Activated T-cell treated with anti-CD3 and anti-CD28 coated beads for 1 hour (primary cell): ENCODE results near the gene AKT3.
A peak's percentile ranks its signal among the peaks of the same experiment; 100 is the strongest.

Experiments used
- DNase-seq: peaks from one replicate; pipeline ENCODE4 v3.0.0-alpha.2; 2020; ENCODE audit warnings: low read depth

AKT3 gene

DNA sequence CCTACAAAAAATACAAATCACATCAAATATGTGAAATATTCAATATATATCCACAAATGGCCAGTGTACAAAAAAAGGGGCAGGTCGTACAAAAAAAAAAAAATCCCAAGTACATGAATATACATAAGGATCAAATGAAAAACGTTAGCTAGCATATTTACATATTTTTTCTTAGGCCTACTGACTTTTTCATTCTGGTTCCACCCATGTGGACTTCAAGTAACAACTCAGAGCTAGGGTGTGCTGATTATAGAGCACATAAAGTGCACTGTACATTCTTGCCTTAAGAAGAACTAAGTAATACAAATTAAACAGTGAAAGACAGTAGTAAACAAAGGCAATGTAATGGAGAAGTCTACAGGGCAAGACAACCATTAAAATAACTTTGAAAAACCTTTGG lies 297.0 kb downstream of the AKT3 start:
- no peak for DNase-seq

DNA sequence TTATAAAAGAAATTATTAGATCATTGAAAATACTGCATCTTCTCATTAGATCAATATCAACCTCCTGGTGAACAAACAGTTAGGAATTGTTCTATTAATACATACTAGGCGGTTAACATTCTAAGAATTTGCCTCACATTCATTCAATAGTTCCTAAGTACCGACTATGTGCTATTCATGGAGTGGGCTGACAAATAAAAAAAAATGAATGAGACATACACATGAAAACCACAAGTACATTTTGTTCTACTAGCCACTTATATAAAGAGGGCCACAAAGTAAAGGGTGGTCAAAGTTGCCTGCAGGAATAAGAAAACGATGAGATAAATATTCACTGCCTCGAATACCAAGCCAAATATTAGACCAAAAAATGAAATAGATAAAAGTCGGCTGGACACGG lies 299.8 kb downstream of the AKT3 start:
- DNase-seq = no peak

DNA sequence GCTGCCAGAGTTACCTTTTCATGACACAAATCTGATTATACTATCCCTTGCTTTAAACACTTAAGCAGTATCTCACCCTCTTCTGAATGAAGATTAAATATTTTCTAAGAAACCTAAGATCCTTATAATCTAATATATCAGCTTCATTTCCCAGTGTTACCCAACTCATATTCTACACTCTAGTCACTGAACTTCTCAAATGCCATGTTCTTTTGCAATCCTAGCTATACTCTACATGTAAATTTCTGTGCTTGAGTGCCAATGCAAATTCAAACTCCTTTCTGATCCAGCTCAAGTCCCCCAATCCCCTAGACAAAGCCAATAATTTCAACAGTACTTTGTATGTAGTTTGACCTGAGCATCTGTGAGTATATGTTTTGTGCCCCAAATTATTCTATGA lies 300.3 kb downstream of the AKT3 start:
- DNase-seq = no peak

DNA sequence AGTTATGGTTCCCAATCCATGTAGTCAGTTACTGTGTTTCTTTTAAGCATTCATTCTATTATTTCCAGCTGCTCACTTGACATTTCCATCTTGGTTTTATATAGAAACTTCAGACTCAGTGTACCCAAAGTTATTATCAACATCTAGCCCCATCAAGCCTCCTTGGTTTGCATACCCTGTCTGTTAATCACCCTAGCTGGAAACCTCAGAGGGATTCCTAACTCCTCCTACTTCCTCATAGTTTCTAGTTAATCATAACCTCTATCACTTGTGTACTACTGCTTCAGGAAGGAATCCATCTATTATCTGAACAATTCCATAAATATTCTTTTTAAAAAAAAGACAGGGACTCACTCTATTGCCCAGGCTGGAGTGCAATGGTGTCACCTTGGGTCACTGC lies 300.9 kb downstream of the AKT3 start:
- DNase-seq = no peak

DNA sequence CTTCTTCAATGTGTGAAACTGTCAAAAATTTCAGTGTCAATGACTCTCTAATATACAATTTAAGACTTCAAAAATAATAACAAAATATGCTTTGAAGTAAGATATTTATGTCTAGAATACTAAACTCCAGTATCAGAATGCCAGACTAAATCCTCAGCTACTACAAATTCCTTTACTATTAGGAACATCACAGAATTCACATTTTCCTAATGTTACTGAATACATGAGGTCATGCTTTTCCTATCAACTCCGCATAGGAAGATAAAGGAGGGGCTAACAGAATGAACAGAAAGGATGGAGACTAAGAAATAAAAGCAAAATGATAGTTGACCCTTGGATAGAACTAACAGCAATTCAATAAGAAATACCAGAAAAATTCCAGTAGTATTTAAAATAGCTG lies 301.5 kb downstream of the AKT3 start:
- DNase-seq = no peak

DNA sequence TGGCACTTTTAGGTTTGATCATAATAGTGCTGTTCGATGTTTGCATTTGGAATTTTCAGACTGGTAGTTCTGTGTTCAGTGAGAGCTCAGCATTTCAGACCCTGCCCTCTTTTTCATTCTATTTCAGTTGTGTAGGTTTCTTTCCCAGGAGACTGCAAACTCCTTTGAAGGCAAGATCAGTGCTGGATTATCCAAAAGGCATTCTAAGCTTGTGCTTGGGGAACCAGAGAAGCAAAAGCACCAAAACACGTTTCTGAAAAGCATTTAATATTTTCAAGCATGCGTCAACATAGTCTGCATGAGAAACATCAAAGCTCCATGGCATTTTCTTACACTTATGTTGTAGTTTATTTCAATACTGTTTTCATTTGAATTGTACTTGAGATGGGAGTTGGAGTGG lies 302.2 kb downstream of the AKT3 start:
- no peak for DNase-seq

DNA sequence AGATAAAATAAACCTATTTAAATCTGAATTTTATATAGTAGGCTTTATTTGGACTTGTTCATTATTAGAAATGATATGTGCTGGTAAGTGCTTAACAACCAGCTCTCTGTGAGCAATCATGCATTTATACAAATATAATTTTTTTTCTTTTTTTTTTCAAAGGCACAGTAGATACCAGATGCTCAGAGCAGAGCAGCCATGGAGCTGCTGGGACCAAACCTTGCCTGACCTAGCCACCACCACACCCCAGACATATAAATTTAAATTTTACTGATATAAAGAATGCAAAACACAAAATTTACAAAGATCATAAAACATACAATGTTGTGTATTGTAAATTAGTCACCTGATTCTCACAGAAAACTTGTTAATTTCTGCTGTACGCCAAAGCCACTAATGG lies 303.6 kb downstream of the AKT3 start:
- no peak for DNase-seq

DNA sequence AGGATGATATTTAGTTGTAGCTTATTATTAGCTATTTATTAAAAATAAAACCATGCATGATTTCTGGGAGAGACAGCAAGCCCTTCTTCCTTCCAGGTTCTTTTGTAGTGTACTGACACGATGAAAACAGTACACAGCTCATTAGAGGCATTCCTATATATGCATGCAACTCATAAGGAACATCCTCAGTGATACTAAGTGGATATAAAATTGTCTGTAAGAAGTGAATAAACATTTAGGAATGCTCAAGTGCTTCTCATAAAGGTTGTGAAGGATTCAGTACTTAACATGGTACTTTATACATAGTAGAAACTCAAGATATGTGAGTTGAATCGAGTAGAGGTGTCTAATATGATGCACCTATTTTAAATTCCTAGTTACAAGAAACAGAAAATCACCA lies 306.5 kb downstream of the AKT3 start:
- DNase-seq = no peak

DNA sequence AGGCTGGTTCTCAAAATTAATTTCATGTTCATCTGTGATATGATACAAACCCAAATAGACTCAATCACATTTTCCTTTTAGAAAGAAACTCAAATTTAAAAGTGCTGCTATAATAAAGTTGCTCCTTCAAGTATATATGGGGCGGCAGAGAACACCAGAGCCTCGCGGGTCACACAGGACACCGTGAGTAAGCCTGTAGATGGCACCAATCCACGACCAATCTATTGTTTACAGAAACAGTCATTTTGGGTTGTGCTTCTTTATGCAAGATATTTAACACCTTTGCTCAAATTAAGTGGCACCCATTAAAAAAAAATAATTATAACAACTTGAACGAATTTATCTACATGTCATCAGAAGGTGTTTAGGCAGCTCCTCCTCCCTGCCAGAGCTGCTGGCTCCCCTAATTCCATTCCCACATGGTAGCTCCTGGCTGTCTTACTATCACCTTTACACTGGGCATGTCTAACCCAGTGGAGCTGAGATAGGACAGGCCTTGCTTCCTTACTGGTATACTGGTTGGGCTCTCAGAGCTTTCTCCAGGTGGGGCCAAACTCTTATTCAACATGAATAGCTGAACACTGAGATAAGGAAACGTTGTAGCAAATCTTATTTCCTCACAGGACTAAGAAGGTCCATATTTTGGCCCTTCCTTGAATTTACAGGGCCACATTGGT lies 307.2 kb downstream of the AKT3 start:
- DNase-seq = no peak

DNA sequence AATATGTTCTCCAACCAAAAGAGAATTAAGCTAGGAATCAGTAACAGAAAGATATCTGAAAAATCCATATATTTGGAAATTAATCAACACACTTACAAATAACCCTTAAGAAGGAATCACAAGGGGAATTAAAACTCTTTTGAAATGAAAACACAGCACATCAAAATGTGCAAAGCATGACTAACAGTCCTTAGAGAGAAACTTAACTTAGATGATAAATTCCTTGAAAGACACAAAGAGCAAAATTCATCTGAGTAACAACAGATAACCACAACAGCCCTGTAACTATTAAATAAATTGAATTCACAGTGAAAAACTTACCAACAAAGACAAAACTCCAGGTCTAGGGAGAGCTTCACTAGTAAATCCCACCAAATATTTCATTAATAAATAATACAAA lies 310.4 kb downstream of the AKT3 start:
- no peak for DNase-seq

DNA sequence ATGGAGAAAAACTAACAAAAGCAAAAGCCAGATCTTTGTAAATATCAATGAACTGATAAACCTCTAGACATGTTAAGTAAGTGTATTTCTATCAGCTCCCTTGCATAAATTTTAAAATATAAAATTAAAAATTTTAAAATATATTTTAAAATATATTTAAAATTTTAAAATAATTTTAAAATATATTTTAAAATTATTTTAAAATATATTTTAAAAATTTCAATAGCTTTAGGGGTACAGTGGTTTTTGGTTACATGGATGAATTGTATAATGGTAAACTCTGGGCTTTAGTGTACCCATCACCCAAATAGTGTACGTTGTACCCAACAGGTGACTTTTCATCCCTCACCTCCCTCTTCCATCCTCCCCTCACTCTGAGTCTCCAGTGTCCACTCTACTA lies 315.0 kb downstream of the AKT3 start:
- no peak for DNase-seq

DNA sequence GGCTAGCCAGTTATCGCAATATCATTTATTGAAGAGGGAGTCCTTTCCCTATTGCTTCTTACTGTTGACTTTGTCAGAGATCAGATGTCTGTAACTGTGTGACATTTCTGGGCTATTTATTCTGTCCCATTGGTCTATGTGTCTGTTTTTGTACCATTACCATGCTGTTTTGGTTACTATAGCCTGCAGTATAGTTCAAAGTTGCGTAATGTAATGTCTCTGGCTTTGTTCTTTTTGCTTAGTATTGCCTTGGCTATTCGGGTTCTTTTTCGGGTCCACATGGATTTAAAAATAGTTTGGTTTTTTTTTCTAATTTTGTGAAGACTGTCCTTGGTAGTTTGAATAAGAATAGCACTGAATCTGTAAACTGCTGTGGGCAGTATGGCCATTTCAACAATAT lies 320.5 kb downstream of the AKT3 start:
- no peak for DNase-seq

DNA sequence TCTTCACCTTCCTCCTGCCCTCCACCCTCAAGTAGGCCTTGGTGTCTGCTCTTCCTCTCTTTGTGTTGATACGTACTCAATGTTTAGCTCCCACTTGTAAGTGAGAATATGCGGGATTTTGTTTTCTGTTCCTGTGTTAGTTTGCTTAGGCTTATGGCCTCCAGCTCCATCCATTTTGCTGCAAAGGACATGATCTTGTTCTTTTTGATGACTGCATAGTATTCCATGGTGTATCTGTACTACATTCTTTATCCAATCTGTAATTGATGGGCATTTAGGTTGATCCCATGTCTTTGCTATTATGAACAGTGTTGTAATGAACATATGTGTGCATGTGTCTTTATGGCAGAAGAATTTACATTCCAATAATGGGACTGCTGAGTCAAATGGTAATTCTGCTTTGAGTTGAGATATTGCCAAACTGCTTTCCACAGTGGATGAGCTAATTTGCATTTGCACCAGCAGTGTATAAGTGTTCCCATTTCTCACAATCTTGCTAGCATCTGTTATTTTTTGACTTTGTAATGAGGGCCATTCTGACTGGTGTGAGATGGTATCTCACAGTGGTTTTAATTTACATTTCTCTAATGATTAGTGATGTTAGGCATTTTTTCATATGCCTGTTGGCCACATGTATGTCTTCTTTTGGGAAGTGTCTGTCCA lies 321.5 kb downstream of the AKT3 start:
- DNase-seq = no peak

DNA sequence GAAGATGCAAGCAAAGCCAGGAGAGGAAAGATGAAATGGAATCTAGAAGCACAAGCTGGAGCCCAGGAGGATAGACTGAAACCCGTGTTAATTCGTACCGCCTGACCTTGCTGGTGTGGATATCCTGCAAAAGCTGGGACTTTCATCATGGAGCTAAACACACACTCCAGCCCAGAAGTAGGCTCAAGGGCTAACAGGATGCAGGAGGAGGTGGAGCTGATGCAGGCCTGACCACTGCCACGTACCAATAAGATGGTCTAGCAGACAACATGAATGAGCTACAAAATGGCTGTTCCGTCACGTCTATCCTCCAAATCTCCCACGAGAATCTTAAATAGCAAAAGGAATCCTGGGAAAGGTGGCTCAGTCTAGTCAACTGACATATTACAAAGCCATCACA lies 323.9 kb downstream of the AKT3 start:
- DNase-seq = no peak

DNA sequence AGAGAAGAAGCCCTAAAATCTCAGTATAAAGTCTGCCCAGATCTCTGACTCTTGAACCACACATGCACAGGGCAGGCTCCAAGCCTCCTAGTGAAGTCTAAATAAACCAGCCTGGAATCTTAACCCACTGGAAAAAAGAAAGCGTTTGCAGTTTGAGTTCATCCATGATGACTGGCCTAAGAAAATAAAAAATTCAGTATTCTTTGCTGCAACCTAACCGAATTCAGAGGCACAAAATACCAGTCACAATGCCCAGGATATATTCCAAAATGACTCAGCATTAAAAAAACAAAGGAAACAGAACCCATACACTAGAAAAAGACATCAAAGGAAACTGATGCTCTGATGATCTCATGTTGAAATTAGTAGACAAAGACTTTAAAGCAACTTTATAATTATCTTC lies 325.0 kb downstream of the AKT3 start:
- no peak for DNase-seq

DNA sequence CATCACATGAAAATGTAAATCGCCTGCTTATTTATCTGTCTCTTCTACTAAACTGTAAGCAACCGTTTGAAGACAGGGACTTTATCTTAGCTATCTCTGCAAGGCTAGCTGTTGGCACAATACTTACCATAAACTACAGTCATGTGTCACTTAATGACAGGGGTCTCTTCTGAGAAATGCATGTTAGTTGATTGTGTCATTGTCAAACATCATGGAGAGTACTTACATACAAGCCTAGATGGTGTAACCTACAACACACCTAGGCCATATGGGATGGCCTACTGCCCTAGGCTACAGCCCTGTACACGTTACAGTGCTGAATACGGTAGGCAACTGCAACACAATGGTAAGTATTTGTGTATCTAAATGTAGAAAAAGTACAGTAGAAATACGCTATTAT lies 326.3 kb downstream of the AKT3 start:
- no peak for DNase-seq

DNA sequence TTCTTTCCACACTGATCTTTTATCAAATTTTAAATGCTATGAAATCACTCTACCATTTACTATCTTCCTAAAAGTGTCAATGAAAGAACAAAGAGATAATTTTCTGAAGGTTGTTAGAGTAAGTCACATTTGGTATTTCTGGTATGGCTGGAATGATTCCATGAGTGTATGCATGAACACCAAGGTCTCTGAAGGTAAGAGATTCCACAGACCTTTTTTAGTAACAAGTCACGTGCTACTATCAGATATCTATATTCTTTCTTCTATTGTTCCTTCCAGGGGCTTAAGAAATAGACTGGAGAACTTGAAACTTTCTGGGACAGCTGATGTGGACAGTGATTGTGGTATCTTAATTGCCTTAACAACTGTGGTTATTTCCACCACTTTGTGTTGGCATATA lies 329.2 kb downstream of the AKT3 start:
- no peak for DNase-seq

DNA sequence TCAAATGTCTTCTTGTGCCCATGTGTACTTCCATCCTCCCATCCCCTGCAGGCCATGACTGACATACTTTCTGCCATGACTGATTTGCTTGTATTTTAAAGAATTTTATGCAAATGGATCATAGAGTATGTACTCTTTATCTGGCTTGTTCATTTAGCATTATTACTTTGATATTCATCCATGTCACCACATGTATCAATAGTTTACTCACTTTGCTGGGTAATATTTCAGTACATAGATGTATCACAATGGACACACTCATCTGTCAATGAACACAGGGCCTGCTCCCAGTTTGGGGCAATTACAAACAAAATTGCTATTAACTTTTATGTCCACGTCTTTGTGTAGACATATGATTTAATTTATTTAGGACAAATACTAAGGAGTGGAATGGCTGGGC lies 335.1 kb downstream of the AKT3 start:
- DNase-seq = no peak

DNA sequence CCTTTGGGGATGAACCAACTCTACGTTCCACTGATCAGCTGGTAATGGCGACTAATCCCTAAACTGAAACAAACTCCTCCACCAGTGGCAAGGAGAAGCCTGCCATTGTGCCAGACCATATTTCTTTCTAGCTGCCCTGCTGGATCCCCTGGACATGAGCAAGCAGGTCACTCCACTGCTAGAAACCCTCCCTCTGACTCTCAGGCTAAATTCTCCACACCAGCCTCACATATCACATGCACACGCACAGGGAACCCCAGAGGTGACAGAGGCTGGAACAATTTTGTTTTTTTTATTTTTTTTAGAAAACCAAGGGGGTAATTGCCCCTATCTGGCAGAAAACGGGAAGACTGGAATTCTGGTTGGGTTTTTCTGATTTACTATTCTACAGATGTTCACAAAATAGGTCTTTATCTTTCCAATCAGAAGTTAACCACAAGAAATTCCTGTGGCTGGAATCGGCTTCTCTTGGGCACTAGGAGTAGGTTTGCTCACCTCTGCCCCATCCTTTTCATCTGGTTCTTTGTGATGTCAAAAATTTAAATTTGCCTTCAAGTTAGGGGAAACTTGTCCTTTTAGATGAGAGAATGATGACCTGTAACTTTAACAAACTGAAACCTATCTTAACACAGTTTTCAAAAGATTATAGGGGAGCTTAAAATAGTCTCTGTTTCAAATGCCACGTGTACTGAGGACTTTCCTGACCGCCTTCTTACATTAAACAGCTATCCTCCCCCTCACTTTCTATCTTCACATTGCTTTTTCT lies 336.1 kb downstream of the AKT3 start:
- DNase-seq = no peak

DNA sequence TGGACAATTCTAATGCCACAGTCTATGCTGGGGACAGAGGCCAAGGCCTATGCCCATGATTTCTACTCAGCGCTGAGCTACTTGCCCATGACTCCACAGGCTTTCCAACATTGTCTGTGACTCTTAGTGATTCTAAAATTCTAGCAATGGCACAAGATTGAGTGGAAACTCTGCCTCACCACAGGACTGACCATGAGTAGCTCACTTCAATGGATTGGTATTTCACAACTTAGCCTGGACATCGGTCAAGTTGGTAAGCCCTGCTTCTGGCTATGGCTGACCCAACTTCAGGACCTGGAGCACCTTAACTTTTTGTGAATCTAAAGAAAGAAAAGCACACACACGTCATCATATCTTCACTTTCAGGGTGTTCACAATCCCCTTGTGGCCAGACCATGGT lies 339.1 kb downstream of the AKT3 start:
- DNase-seq = no peak

DNA sequence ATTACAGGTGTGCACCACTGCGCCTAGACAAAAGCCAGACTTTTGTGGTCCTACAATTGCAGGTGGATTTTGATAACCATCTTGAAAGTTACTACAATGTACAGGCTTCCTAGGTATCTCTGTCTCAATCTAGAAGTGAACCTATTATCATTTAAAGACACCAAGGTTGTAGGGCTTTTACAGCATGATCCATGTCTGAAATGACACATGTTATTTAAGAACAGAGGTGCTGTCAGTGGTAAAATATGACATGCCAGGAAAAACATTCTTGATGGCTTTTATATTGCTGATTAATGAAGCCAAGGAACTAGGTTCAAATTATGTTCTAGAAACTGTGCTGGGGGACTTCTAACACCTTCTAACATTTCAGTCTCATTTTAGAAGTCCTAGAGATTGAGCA lies 341.1 kb downstream of the AKT3 start:
- no peak for DNase-seq

DNA sequence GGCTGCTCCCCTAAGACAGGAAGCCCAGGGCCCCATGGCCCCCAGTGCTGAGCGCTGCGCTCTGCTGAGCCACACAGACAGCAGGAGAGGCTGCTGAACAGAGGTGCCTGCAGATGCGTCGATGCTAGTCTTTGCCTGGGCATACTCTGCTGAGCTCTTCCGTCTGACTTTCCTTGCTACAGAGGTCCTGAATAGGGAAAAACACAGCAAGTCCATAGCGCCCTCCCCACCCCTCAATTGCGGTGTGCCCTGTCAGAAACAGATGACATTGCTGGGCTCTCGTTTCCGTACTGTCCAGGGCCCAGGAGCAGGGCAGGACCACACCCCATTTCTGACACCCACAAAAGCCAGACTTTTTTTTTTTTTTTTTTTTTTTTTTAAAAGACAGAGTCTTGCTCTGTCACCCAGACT lies 341.7 kb downstream of the AKT3 start:
- peak; percentile 14 for DNase-seq

DNA sequence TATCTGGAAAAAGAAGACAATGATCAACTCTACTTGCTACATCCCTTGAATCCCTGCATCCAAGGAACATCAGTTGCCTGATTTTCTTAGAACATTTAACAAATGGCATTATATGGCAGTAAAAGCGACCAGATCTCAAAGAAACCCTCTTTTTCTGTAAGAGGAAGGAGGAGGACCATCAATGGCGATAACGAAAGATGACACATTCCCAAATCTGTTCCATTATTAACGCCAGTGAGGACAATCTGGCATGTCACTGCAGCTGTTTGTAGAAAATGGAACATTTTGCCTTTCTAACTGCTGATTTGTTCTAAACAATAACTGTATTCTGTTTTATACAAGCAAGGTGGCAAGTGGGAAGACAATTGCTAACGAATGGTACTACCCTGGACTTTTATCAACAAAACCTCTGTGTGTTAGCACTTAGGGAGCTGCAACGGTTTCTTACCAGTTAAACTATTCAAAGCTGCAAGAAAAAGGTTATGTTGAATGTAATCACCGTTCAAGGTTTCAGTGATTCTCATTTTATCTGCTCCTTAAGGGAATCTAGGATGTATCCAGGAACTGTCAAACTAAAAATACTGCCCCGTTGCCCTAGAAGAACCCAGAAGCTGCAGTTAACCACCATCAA lies 342.3 kb downstream of the AKT3 start:
- no peak for DNase-seq
